GM12878 (cell line): Measurements from ENCODE around the gene DGKB. TPM values are rescaled to one million over a fixed set of nuclear protein-coding genes. Genes with fewer than 3 reads are reported as not detected.

ENCODE experiments used
- ATAC-seq: fragments of 200-7000 bp; cut with Tn5 transposase; 3 replicates; pipeline ENCODE4 v1.9.1; 2020; ENCODE audit warnings: mild to moderate bottlenecking, moderate library complexity
- BruUV-seq: library from RNA; stranded (reverse); fragments of 400-500 nt; replicated peaks from 2 replicates; lab custom pipeline; 2021; lab: Mats Ljungman, UMichigan
- CTCF ChIA-PET: fragments of 300-600 bp; sonication (Branson Sonifier 250); formaldehyde crosslinking; extraction: SDS; loops from one replicate; lab custom pipeline; 2021; ENCODE audit warnings: inconsistent platforms; lab: Yijun Ruan, JAX
- POLR2A ChIA-PET: fragments of 350-600 bp; formaldehyde crosslinking; extraction: SDS; loops from one replicate; lab custom pipeline; 2021; ENCODE audit warnings: inconsistent platforms; lab: Charles Lee
- RAD21 ChIA-PET: fragments of 300-600 bp; sonication (Branson Sonifier 250); formaldehyde crosslinking; loops from one replicate; lab custom pipeline; 2023; ENCODE audit warnings: antibody characterized with exemption; ENCODE audit not compliant: unreplicated experiment; lab: Charles Lee
- SMC1A ChIA-PET: fragments of 300-600 bp; sonication (Branson Sonifier 250); formaldehyde crosslinking; loops from one replicate; lab custom pipeline; 2023; ENCODE audit not compliant: unreplicated experiment, uncharacterized antibody; lab: Charles Lee
- DNase-seq: peaks from one replicate; pipeline ENCODE4 v3.0.0-alpha.2; 2011; ENCODE audit warnings: low read depth, low spot score
- FAIRE-seq: peaks from 3 replicates; lab custom pipeline; 2011; peaks lifted over from hg19 to GRCh38; lab: Jason Lieb, UNC
- H2AFZ ChIP-seq: 2 replicates; pipeline ENCODE4 v1.6.0; 2011; ENCODE audit warnings: low read depth, low read length, control low read depth; ENCODE audit not compliant: control insufficient read depth
- H3K27ac ChIP-seq: 2 replicates; pipeline ENCODE4 v1.5.1; 2011; ENCODE audit warnings: control low read depth; ENCODE audit not compliant: control insufficient read depth, insufficient read depth
- H3K27me3 ChIP-seq, 2 experiments: replicated peaks in 1 of 2; 2 replicates each; pipeline versions ENCODE4 v1.6.0 to v1.6.1; 2011; ENCODE audit warnings: low read length in 1 of 2; ENCODE audit not compliant: control insufficient read depth in 2 of 2, insufficient read depth in 2 of 2
- H3K36me3 ChIP-seq, 2 experiments: 2 replicates each; pipeline ENCODE4 v1.5.1; 2011; ENCODE audit warnings: low read length in 1 of 2; ENCODE audit not compliant: control insufficient read depth in 2 of 2, insufficient read depth in 2 of 2
- H3K4me1 ChIP-seq: 2 replicates; pipeline ENCODE4 v1.6.1; 2011; ENCODE audit warnings: mild to moderate bottlenecking, low read length, moderate library complexity, mixed read lengths; ENCODE audit not compliant: control insufficient read depth, insufficient read depth
- H3K4me2 ChIP-seq: 2 replicates; pipeline ENCODE4 v1.6.0; 2011; ENCODE audit warnings: control low read depth; ENCODE audit not compliant: control insufficient read depth, insufficient read depth
- H3K4me3 ChIP-seq: fragments of 200-600 bp; sonication (generic); 2 replicates; pipeline ENCODE4 v1.5.1; 2016
- H3K79me2 ChIP-seq: 2 replicates; pipeline ENCODE4 v1.6.0; 2011; ENCODE audit warnings: low read length; ENCODE audit not compliant: control insufficient read depth, insufficient read depth
- H3K9ac ChIP-seq: 2 replicates; pipeline ENCODE4 v1.8.0; 2011; ENCODE audit warnings: low read length, control low read depth, mixed read lengths; ENCODE audit not compliant: control insufficient read depth, insufficient read depth
- H3K9me3 ChIP-seq: replicated peaks from 3 replicates; pipeline ENCODE4 v1.5.1; 2011; ENCODE audit warnings: mild to moderate bottlenecking, low read length; ENCODE audit not compliant: control insufficient read depth, insufficient read depth
- H4K20me1 ChIP-seq: 2 replicates; pipeline ENCODE4 v1.6.0; 2011; ENCODE audit not compliant: control insufficient read depth, insufficient read depth
- BCL11A ChIP-seq: IDR thresholded peaks from 2 replicates; pipeline ENCODE4 v1.6.1; 2011; ENCODE audit warnings: low read depth, low read length
- CBX3 ChIP-seq: fragments of 200-600 bp; sonication (generic); IDR thresholded peaks from 2 replicates; pipeline ENCODE4 v1.6.1; 2016; ENCODE audit warnings: low read depth, borderline replicate concordance
- ESRRA ChIP-seq: IDR thresholded peaks from 2 replicates; pipeline ENCODE4 v1.6.1; 2012; ENCODE audit warnings: mild to moderate bottlenecking, low read length, improper control_type of control experiment
- FOS ChIP-seq: IDR thresholded peaks from 3 replicates; pipeline ENCODE4 v1.6.1; 2011; ENCODE audit warnings: borderline replicate concordance; ENCODE audit not compliant: insufficient read length; ENCODE audit errors: extremely low read depth
- GABPA ChIP-seq: IDR thresholded peaks from 2 replicates; pipeline ENCODE4 v1.6.1; 2014; ENCODE audit warnings: antibody characterized with exemption, low read depth, mild to moderate bottlenecking, inconsistent platforms
- KDM1A ChIP-seq: fragments of 200-600 bp; sonication (generic); IDR thresholded peaks from 2 replicates; pipeline ENCODE4 v1.6.1; 2016; ENCODE audit warnings: borderline replicate concordance
- MLLT1 ChIP-seq: fragments of 450-650 bp; IDR thresholded peaks from 2 replicates; pipeline ENCODE4 v1.6.1; 2016; ENCODE audit warnings: mild to moderate bottlenecking
- MXI1 ChIP-seq: fragments of 150-350 bp; IDR thresholded peaks from 2 replicates; pipeline ENCODE4 v1.6.1; 2011; ENCODE audit warnings: low read depth, mild to moderate bottlenecking, inconsistent platforms, low read length, improper control_type of control experiment
- POLR2A ChIP-seq: IDR thresholded peaks from 2 replicates; pipeline ENCODE4 v1.6.1; 2011; ENCODE audit warnings: low read depth, mild to moderate bottlenecking, low read length
- RAD51 ChIP-seq: fragments of 450-650 bp; IDR thresholded peaks from 2 replicates; pipeline ENCODE4 v1.6.1; 2016; ENCODE audit warnings: moderate library complexity, mild to moderate bottlenecking, inconsistent platforms
- RFX5 ChIP-seq: IDR thresholded peaks from 2 replicates; pipeline ENCODE4 v1.6.1; 2011; ENCODE audit warnings: low read depth, low read length, improper control_type of control experiment
- SPI1 ChIP-seq: IDR thresholded peaks from 2 replicates; pipeline ENCODE4 v1.6.1; 2011; ENCODE audit warnings: low read depth, mild to moderate bottlenecking, low read length, moderate library complexity, borderline replicate concordance; ENCODE audit not compliant: insufficient read depth
- TARDBP ChIP-seq: IDR thresholded peaks from 2 replicates; pipeline ENCODE4 v1.6.1; 2016; ENCODE audit warnings: borderline replicate concordance
- ZBTB33 ChIP-seq: fragments of 450-650 bp; IDR thresholded peaks from 2 replicates; pipeline ENCODE4 v1.6.1; 2017; ENCODE audit warnings: mild to moderate bottlenecking
- WGBS: methylation state at CpG from one replicate; pipeline ENCODE4 v1.1.6; 2016; ENCODE audit warnings: low lambda C conversion rate; ENCODE audit not compliant: insufficient replicate concordance, insufficient coverage; ENCODE audit errors: missing lambda C conversion rate; 5-methylcytosine and 5-hydroxymethylcytosine counted together
- in situ Hi-C: fragments of 300-500 bp; cut with MboI; formaldehyde crosslinking; loops from 9 replicates; pipeline ENCODE4 v1.14.3; 2018; ENCODE audit warnings: mixed read lengths
- intact Hi-C: fragments of 100-400 bp; cut with micrococcal nuclease; formaldehyde crosslinking; loops from one replicate; pipeline ENCODE4 v1.14.2; 2022; ENCODE audit not compliant: unreplicated experiment
- polyA plus RNA-seq, 11 experiments: library from polyadenylated mRNA; depleted of rRNA in 4 of 11; unstranded in 6 of 11; stranded (reverse) in 5 of 11; fragments of >200 nt; fragmentation: Nextera tagmentation in 4 of 11; fragmentation: Illumina TruSeq in 1 of 11; extraction: Ambion mirVana in 4 of 11; extraction: Trizol in 1 of 11; gene quantifications; 1 replicate in 1 of 11; 2 replicates in 10 of 11; pipeline versions ENCODE4 v1.2.1 to v1.2.3, GENCODE V29; 2011 to 2016; ENCODE audit warnings: inconsistent platforms in 2 of 11, missing spikeins in 2 of 11, low read depth in 1 of 11
- total RNA-seq, 4 experiments: library from RNA; depleted of rRNA in 3 of 4; stranded (reverse); fragments of >200 nt in 3 of 4; fragmentation: Illumina TruSeq in 1 of 4; extraction: Trizol in 1 of 4; gene quantifications; 2 replicates each; pipeline versions ENCODE4 v1.2.1 to v1.2.3, GENCODE V29; 2013 to 2021

DGKB gene
- total and polyA plus RNA-seq, 10 of the 15 experiments (the other 5 are each of a cell fraction or from before 2014, with no cell fraction given), result 0.02 to 0.10 (median 0.04) TPM; not detected in 6

GRCh38 chr7:14207138-14207537 is 695.4 kb downstream of the DGKB start:
- Histone ChIP-seq H3K9me3 (no peaks in the 10 kb centered on the region), H3K4me1 (no peaks in the 10 kb centered on the region), H3K4me2 (no peak overlapping the region), H3K27ac (no peak overlapping the region), H3K4me3 (no peak overlapping the region), H3K9ac (no peak overlapping the region), H3K79me2 (no peaks in the 10 kb centered on the region), H3K36me3 (no peaks in the 10 kb centered on the region), H4K20me1 (no peaks in the 10 kb centered on the region), H2AFZ (no peak overlapping the region), H3K27me3 (no peaks in the 10 kb centered on the region)
- POLR2A ChIA-PET, result no interaction called here
- no TSS peak for BruUV-seq
- 19% methylated on average over 4 of the region's 4 CpGs for WGBS
- DNase-seq (no peak), FAIRE-seq (no peak), ATAC-seq (no peak)
- intact Hi-C loops (no loop called here), in situ Hi-C loops (no loop called here)
- CTCF ChIA-PET, result no interaction called here
- no peak for TF ChIP-seq KDM1A
- TF ChIP-seq FOS, result no peak
- RAD21 ChIA-PET, result no interaction called here
- SMC1A ChIA-PET, result interaction anchor here (1.4 kb wide), 1 partner anchor 16 kb away, joined by 4 read pairs; no protein-coding TSS in a partner anchor

GRCh38 chr7:14206121-14206520 is 696.4 kb downstream of the DGKB start:
- 0% methylated on average over 1 of the region's 1 CpG for WGBS
- DNase-seq, result no peak
- Histone ChIP-seq H3K9ac (no peak overlapping the region), H3K27ac (no peak overlapping the region), H3K4me2 (no peak overlapping the region), H3K27me3 (no peaks in the 10 kb centered on the region)
- no peak for ATAC-seq
- ChIA-PET POLR2A (no interaction called here), CTCF (no interaction called here)
- no peak for FAIRE-seq
- TF ChIP-seq CBX3 (no peak), SPI1 (no peak), MXI1 (no peak), MLLT1 (no peak), POLR2A (no peak), TARDBP (no peak), RFX5 (no peak), ESRRA (no peak), ZBTB33 (no peak), RAD51 (no peak), GABPA (no peak), BCL11A (no peak)
- TF ChIP-seq, all 136 proteins: peak for 0
- RAD21 ChIA-PET, result no interaction called here
- BruUV-seq, result no TSS peak
- Histone ChIP-seq H4K20me1 (no peaks in the 10 kb centered on the region), H3K36me3 (no peaks in the 10 kb centered on the region), H2AFZ (no peak overlapping the region), H3K4me1 (no peaks in the 10 kb centered on the region), H3K9me3 (no peaks in the 10 kb centered on the region), H3K79me2 (no peaks in the 10 kb centered on the region), H3K4me3 (no peak overlapping the region)
- SMC1A ChIA-PET, result no interaction called here
- intact Hi-C loops, result no loop called here
- in situ Hi-C loops, result no loop called here
